PC-3 (cell line): ENCODE measurements around the gene GPR84.

ENCODE experiments used
- CTCF ChIP-seq: fragments of 300-600 bp; sonication (generic); conservative IDR thresholded peaks from 2 replicates; pipeline ENCODE4 v1.5.1; 2017; ENCODE audit warnings: antibody characterized with exemption, low read depth, mild to moderate bottlenecking, low read length
- EZH2 ChIP-seq: fragments of 300-600 bp; sonication (generic); IDR thresholded peaks from one replicate; pipeline ENCODE4 v1.6.1; 2017; ENCODE audit warnings: antibody characterized with exemption, mild to moderate bottlenecking, low read length; ENCODE audit not compliant: unreplicated experiment
- EZH2phosphoT487 ChIP-seq: fragments of 300-600 bp; sonication (generic); IDR thresholded peaks from 2 replicates; pipeline ENCODE4 v1.6.1; 2018; ENCODE audit warnings: mild to moderate bottlenecking, antibody characterized with exemption, low read length, borderline replicate concordance

GRCh38 chr12:54409267-54409666, 45.0 kb upstream of the GPR84 start:
- TF ChIP-seq EZH2 (no peak), EZH2phosphoT487 (no peak), CTCF (no peak)
